Testis (tissue), 3 donors: ENCODE data around the gene PHACTR3. TPM values are rescaled to one million over a fixed set of nuclear protein-coding genes. Genes with fewer than 3 reads are reported as not detected.

ENCODE experiments used
- DNase-seq: peaks from one replicate; pipeline ENCODE4 v3.0.0-alpha.2; 2019
- H3K27ac ChIP-seq, 2 donors: fragments of 200-600 bp; sonication (generic); one replicate each; pipeline ENCODE4 v1.5.1; 2019
- H3K27me3 ChIP-seq: fragments of 200-600 bp; sonication (generic); one replicate; pipeline ENCODE4 v1.5.1; 2019
- H3K36me3 ChIP-seq: fragments of 200-600 bp; sonication (generic); one replicate; pipeline ENCODE4 v1.5.1; 2017; ENCODE audit warnings: low read depth; ENCODE audit errors: missing control alignments
- H3K4me1 ChIP-seq: fragments of 200-600 bp; sonication (generic); one replicate; pipeline ENCODE4 v1.5.1; 2019
- H3K4me3 ChIP-seq, 2 donors: fragments of 200-600 bp; sonication (generic); one replicate each; pipeline ENCODE4 v1.5.1; 2017 to 2019
- H3K9me3 ChIP-seq: fragments of 200-600 bp; sonication (generic); one replicate; pipeline ENCODE4 v1.5.1; 2017
- CTCF ChIP-seq, 3 experiments: fragments of 450-650 bp in 2 of 3; fragments of 200-600 bp in 1 of 3; sonication (generic) in 1 of 3; IDR thresholded peaks; one replicate each; pipeline ENCODE4 v1.5.1; 2016 to 2019; ENCODE audit warnings: antibody characterized with exemption in 3 of 3, mild to moderate bottlenecking in 2 of 3, moderate library complexity in 1 of 3
- POLR2A ChIP-seq: fragments of 450-650 bp; IDR thresholded peaks from one replicate; pipeline ENCODE4 v1.6.1; 2017; ENCODE audit warnings: antibody characterized with exemption, mild to moderate bottlenecking, moderate library complexity
- WGBS, 2 donors: methylation state at CpG; one replicate each; pipeline ENCODE4 v1.1.5; 2018; 5-methylcytosine and 5-hydroxymethylcytosine counted together
- intact Hi-C: fragments of 100-400 bp; cut with DNase I; formaldehyde crosslinking; loops from one replicate; pipeline ENCODE4 v1.15.1; 2023; ENCODE audit warnings: low total_unique reads
- polyA plus RNA-seq: library from polyadenylated mRNA; stranded (reverse); fragments of 350-450 nt; fragmentation: Illumina TruSeq; extraction: RNeasy Lipid Tissue Mini Kit (QIAGEN cat#74804); gene quantifications from one replicate; pipeline ENCODE4 v1.2.3, GENCODE V29; 2014; ENCODE audit warnings: low read depth, low replicate concordance; ENCODE audit not compliant: insufficient read depth
- total RNA-seq, 2 donors: library from RNA; depleted of rRNA; stranded (reverse); fragments of >200 nt; gene quantifications; one replicate each; pipeline ENCODE4 v1.2.3, GENCODE V29; 2016

The PHACTR3 gene
- total and polyA plus RNA-seq, 3 donors from 2014 or later = 0.94 to 1.2 (median 1.1) TPM

DNA sequence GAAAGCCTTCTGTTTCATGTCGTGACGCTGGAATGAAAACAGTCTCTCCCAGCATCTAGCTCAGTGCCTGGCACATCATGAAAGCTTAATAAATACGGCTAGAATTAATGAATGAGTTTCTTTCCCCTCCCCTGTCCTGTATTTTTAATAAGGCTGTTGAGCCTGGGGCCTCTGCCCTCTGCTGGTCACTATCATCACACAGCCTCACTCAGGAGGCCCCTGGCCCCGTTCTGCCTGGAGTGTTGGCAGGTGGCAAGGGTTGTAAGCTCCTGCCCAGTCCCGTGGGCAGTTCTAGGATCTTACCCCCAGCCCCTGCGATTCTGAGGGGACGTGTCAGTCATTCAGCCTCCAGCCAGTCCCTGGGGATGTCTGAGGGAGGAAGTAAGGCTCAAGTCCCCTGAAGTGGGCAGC, 41.4 kb downstream of the PHACTR3 start:
- TF ChIP-seq POLR2A (no peak), CTCF (IDR thresholded peaks at IDR 0.05) (no peak)
- WGBS, 2 donors = 76 to 91% methylated on average over 5 to 7 of the region's 7 CpGs
- intact Hi-C loops = no loop called here

DNA sequence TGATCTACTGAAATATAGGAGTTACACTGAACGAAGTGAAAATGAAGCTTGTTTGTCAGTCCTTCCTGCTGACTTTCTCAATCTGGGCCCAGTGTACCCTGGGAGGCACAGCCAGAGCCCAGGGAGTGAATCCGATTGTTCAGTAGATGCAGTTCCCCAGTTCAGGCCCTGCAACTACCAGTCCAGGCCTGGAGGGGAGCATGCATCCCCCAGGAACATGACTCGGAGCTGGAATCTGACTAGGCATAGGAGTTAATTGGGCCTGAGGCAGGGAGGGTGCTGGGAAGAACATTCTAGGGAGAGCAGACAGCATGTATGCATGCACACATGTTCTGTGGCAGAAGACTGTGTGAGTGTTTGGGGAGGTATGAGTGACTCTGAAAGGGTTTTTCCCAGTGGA, 42.1 kb downstream of the PHACTR3 start:
- intact Hi-C loops = no loop called here
- H3K4me1 ChIP-seq = no peaks in the 10 kb centered on the region
- no peak overlapping the region for H3K27ac ChIP-seq
- H3K36me3 ChIP-seq = no peaks in the 10 kb centered on the region
- no peak for DNase-seq
- no peak overlapping the region for H3K4me3 ChIP-seq
- no peaks in the 10 kb centered on the region for H3K27me3 ChIP-seq
- WGBS, 2 donors = 87 to 89% methylated on average over 3 of the region's 3 CpGs
- H3K9me3 ChIP-seq = no peaks in the 10 kb centered on the region
- TF ChIP-seq POLR2A (no peak), CTCF (IDR thresholded peaks at IDR 0.05) (no peak)

More for the DNA sequence above, 41.4 kb downstream of the PHACTR3 start:
- no peak for DNase-seq
- H3K4me3 ChIP-seq = no peak overlapping the region
- H3K27ac ChIP-seq = no peak overlapping the region
- H3K9me3 ChIP-seq = no peaks in the 10 kb centered on the region
- no peaks in the 10 kb centered on the region for H3K36me3 ChIP-seq
- no peaks in the 10 kb centered on the region for H3K4me1 ChIP-seq
- no peaks in the 10 kb centered on the region for H3K27me3 ChIP-seq

DNA sequence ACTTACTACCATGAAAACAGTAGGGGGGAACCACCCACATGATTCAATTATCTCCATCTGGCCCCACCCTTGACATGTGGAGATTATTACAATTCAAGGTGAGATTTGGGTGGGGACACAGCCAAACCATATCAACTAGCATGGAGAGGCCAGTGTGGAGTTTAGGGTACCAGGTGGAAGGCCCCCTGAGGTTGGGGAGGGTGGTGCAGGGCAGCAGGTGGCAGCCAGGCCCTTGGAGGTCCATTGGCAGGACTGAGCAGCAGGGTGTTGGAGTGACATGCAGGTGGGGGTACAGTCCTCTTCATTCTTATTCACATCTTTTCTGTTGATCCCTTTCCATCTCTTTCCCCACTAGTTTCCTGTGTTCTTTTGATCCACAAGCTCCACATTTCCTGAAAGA, 42.9 kb downstream of the PHACTR3 start:
- H3K9me3 ChIP-seq = no peaks in the 10 kb centered on the region
- TF ChIP-seq POLR2A = no peak
- TF ChIP-seq CTCF (IDR thresholded peaks at IDR 0.05) = no peak
- DNase-seq = no peak
- intact Hi-C loops = no loop called here
- no peaks in the 10 kb centered on the region for H3K27me3 ChIP-seq
- no peaks in the 10 kb centered on the region for H3K4me1 ChIP-seq
- H3K27ac ChIP-seq = no peak overlapping the region
- H3K36me3 ChIP-seq = no peaks in the 10 kb centered on the region
- H3K4me3 ChIP-seq = no peak overlapping the region

GRCh38 chr20:59648466-59649070, 44.2 kb downstream of the PHACTR3 start:
- Histone ChIP-seq H3K4me3 (no peak overlapping the region), H3K27me3 (no peaks in the 10 kb centered on the region), H3K27ac (no peak overlapping the region), H3K9me3 (no peaks in the 10 kb centered on the region), H3K4me1 (no peaks in the 10 kb centered on the region), H3K36me3 (no peaks in the 10 kb centered on the region)
- DNase-seq = no peak
- intact Hi-C loops = no loop called here
- TF ChIP-seq POLR2A = no peak
- no peak for TF ChIP-seq CTCF (IDR thresholded peaks at IDR 0.05)
- WGBS, 2 donors = 64 to 80% methylated on average over 7 of the region's 7 CpGs

GRCh38 chr20:59650418-59650817, 46.1 kb downstream of the PHACTR3 start:
- Histone ChIP-seq H3K27me3 (no peaks in the 10 kb centered on the region), H3K4me3 (no peak overlapping the region), H3K9me3 (no peaks in the 10 kb centered on the region), H3K36me3 (no peaks in the 10 kb centered on the region), H3K27ac (no peak overlapping the region), H3K4me1 (no peaks in the 10 kb centered on the region)
- DNase-seq = no peak
- intact Hi-C loops = no loop called here
- TF ChIP-seq POLR2A (no peak), CTCF (IDR thresholded peaks at IDR 0.05) (no peak)
- 78% methylated on average over 5 of the region's 5 CpGs for WGBS, 2 donors
